AG09309 (cell line): ENCODE measurements around the gene NCOA6.
A peak's percentile ranks its signal among the peaks of the same experiment; 100 is the strongest.
"Not testable (repeated sequence)": the region's sequence is repeated elsewhere in the genome, so short reads cannot be mapped to it uniquely, and the experiment has no call there.

Source experiments
- DNase-seq: peaks from one replicate; pipeline ENCODE4 v3.0.0-alpha.2; 2010; ENCODE audit warnings: low read depth
- H3K4me3 ChIP-seq: 2 replicates; pipeline ENCODE4 v1.5.1; 2011; ENCODE audit warnings: mild to moderate bottlenecking, low read depth, low read length, moderate library complexity; ENCODE audit not compliant: control insufficient read depth
- CTCF ChIP-seq: IDR thresholded peaks from 2 replicates; pipeline ENCODE4 v1.5.1; 2011; ENCODE audit warnings: mild to moderate bottlenecking, low read depth, low read length, inconsistent platforms; ENCODE audit not compliant: insufficient read depth, control insufficient read depth; ENCODE audit errors: missing control alignments

NCOA6 gene

GRCh38 chr20:34797012-34797995 is 28.1 kb downstream of the NCOA6 start:
- TF ChIP-seq CTCF, result no peak
- no peak overlapping the region for H3K4me3 ChIP-seq
- DNase-seq, result no peak

- DNase-seq, result no peak
- TF ChIP-seq CTCF, result no peak
- no peak overlapping the region for H3K4me3 ChIP-seq
Measured at GRCh38 chr20:34794006-34794585, 31.4 kb downstream of the NCOA6 start.

- no peak for TF ChIP-seq CTCF
- no peak overlapping the region for H3K4me3 ChIP-seq
- DNase-seq, result no peak
Measured at GRCh38 chr20:34792687-34793363, 32.6 kb downstream of the NCOA6 start.

- no peak for TF ChIP-seq CTCF
- H3K4me3 ChIP-seq, result no peak overlapping the region
- peak; percentile 67 for DNase-seq
Measured at GRCh38 chr20:34791289-34792020, 34.0 kb downstream of the NCOA6 start.

- TF ChIP-seq CTCF, result no peak
- no peak for DNase-seq
- H3K4me3 ChIP-seq, result no peak overlapping the region
Measured at GRCh38 chr20:34781220-34781619, 44.2 kb downstream of the NCOA6 start.

- not testable (repeated sequence) for DNase-seq, H3K4me3 ChIP-seq
Measured at GRCh38 chr20:34780291-34780690, 45.2 kb downstream of the NCOA6 start.

- no peak overlapping the region for H3K4me3 ChIP-seq
- TF ChIP-seq CTCF, result no peak
- DNase-seq, result no peak
Measured at GRCh38 chr20:34776177-34776576, 49.3 kb downstream of the NCOA6 start.
